Lower leg skin (tissue), 3 donors: ENCODE measurements around the gene ATP2B2.

Experiments
- CTCF ChIP-seq, 3 donors: fragments of 450-650 bp; IDR thresholded peaks; one replicate each; pipeline ENCODE4 v1.5.1; 2016; ENCODE audit warnings: antibody characterized with exemption in 3 of 3, mild to moderate bottlenecking in 3 of 3, moderate library complexity in 2 of 3
- POLR2A ChIP-seq, 2 donors: fragments of 450-650 bp; IDR thresholded peaks; one replicate each; pipeline ENCODE4 v1.6.1; 2016 to 2017; ENCODE audit warnings: antibody characterized with exemption in 2 of 2, mild to moderate bottlenecking in 1 of 2, moderate library complexity in 1 of 2

GRCh38 chr3:10312391-10312790, 193.0 kb downstream of the ATP2B2 start:
- TF ChIP-seq CTCF (IDR thresholded peaks at IDR 0.05): no peak
- TF ChIP-seq POLR2A (IDR thresholded peaks at IDR 0.05): no peak
